GM12873 (cell line): ENCODE results near the gene IRF2BP2.

Experiments used
- TF ChIP-seq, protein P1 (sequence below): IDR thresholded peaks from 2 replicates; pipeline ENCODE4 v1.5.1; 2012; ENCODE audit warnings: low read depth, mild to moderate bottlenecking, moderate library complexity, low read length, control low read depth; ENCODE audit not compliant: insufficient read depth; ENCODE audit errors: missing control alignments

Gene IRF2BP2

DNA sequence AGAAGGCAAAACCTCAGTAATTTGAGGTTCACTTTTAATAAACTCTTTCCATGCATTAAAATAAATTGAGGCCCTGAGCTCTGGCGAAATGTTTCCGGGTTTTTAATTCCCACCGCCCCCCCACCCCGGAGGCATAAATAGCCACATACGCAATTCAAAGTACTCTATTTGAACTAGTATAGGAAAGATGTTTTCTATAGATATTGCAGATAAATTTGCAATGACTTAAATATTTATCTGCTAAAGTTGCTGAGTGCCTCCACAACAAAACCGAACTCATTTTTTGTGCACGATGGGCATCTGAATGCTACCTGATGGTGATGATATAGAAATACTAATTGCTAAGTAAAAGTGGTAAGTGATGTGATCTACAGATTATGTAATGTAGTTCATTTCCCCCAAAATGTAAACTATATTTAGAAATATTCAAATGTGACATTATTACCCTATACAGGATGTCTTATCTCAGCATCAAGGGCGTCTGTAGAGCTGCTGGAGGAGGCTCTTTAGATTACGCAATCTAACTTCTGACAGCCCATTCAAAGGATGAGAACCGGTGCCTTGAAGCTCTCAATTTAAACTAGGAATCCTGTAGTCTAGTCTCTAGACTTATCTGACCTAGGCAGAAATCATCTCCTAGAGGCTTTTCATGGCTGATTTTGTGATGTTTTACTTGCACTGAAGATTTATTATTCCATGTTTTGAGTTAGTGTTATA is 8.5 kb downstream of the IRF2BP2 start:
- TF ChIP-seq, protein P1, sequence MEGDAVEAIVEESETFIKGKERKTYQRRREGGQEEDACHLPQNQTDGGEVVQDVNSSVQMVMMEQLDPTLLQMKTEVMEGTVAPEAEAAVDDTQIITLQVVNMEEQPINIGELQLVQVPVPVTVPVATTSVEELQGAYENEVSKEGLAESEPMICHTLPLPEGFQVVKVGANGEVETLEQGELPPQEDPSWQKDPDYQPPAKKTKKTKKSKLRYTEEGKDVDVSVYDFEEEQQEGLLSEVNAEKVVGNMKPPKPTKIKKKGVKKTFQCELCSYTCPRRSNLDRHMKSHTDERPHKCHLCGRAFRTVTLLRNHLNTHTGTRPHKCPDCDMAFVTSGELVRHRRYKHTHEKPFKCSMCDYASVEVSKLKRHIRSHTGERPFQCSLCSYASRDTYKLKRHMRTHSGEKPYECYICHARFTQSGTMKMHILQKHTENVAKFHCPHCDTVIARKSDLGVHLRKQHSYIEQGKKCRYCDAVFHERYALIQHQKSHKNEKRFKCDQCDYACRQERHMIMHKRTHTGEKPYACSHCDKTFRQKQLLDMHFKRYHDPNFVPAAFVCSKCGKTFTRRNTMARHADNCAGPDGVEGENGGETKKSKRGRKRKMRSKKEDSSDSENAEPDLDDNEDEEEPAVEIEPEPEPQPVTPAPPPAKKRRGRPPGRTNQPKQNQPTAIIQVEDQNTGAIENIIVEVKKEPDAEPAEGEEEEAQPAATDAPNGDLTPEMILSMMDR = no peak

DNA sequence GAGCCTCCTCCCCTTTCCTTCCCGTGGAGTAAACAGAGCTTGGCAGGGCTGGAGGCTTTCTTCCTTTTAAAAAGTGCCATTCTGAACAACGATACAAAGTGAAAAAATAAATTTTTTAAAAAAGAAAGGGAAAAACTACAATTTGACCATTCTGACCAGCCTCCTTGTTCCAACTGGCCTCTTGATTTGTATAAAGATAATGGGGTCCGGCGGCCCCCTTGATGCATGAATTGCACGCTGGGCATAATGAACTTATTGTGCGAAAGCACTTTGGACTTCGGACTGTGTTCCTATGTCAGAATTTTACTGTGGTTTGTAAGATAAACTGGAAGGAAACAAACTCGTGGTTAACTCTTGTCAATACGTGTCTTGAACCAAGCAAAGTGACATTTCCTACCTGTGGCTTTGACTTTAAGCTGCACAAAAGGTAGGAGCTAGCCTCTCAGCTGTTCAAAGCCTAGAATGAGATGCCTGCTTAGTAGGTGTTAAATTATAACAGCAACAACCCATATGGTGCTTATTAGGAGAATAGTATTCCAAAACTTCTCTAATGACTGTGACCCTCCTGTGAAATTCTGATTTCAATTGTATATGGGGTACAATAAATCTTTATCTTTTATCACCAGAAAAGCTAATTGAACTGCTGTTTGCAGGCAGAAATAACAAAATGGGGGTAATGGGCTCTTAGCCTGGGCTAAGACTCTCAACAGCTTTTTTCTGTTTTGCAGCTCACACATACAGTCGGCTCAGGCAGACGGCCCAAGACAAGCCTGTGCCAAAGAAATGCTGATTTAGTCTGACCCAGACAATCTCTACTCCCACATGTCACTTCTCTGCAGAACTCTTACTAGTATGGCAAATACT is 9.3 kb downstream of the IRF2BP2 start:
- TF ChIP-seq, protein P1 = no peak

DNA sequence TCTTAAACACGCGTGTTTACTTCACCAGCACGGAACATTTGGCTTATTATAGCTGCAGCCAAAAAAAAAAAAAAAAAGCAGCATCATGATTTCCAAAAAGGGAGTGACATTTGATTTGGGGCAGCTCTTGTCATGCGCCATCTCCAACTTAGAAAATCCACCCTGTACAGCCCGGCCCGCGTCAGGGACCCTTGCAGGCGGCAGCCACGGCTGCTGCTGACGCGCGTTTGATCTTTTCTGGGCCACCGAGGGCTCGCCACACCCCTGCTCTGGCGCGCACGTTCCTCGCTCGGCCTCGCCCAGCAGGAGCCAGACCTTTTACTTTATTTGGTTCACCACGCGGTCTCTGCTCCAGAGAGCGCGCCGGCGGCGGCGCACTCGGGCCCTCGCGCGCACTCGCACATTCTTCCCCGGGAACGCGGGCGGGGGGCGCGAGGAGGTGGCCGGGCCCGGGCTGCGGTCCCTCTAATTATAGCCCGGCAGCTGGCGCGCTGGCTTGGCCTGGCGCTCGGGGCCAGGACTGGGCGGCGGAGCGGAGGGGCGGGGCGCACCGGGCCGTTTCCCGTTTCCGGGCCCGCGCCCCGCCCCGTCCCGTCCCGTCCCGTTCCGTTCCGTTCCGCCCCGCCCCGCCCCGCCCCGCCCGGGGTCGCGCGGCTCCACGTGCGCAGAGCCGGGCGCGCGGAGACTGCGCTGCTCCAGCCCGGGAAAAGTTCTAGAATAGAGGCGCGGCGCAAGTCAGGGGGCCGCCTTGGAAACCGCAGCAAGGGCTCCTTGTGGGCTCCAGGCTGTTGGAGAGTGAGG is 10.2 kb downstream of the IRF2BP2 start:
- TF ChIP-seq, protein P1 = no peak

DNA sequence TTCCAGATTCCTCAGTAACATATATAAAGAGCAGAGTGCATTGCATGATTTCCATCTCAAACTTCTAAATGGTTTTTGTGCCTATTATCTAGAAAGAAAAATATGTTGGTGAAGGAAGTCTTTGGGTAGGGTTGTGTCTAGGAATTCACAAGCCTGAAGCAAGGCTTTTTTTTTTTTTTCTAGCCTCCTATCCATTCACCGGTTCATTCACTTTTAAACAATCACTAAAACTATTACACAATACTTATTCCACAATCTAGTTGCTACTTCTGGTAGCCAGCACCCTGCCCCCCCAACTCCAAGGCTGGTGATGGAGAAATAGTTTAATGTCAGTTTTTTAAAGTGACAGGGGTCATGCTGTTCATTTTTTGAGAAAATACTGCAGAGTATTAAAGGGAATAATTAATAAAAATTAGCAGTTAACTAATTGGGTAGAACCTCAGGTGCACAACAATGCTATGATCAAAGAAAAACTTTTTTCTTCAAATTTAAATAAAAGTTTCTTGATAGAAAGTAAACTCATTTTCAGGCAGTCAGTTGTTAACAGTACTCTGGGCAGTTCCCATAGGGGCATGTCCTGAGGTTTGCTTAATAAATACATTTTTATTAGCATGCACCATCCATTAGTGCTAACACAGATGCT is 10.9 kb downstream of the IRF2BP2 start:
- TF ChIP-seq, protein P1 = no peak

DNA sequence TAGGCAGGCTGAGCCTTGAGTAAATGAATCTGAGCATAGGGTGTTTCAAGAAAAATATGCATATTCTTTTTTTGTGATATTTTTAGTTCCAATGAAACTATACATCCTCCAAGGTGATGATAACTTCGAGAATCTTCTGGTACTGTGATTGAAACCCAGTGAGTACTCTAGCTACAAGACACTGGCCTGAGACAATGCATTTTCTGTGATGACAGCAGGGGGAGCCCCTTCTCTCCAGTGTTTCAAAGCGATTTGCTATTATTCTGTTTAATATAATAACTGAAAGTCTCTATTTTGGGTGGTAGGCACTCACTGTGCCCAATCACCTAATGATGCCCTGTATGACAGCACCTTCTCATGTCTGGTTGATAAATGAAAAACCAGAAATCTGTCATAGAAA is 12.1 kb downstream of the IRF2BP2 start:
- TF ChIP-seq, protein P1 = peak; percentile 70

DNA sequence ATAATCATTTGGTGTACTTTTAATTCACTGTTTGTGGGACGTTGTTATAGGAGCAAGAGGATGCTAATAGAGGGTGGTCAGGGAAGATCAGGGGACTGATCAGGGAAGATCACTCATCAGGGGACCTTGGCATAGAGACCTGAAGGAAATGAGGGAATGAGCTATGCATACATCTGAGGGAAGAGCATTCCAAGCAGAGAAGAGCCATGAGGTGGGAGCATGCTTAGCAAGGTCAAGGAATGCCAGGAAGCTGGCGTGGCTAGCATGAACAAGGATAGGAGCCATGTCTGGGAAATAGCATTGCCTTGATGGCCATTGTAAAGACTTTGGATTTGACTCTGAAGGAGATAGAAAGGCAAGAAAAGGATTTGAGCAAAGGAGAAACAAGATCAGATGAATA is 14.1 kb downstream of the IRF2BP2 start:
- TF ChIP-seq, protein P1 = no peak
